H1 (cell line): ENCODE results near the gene DIP2B. TPM values are rescaled to one million over a fixed set of nuclear protein-coding genes. Genes with fewer than 3 reads are reported as not detected.

Experiments used
- CTCF ChIA-PET: fragments of 300-600 bp; sonication (Branson Sonifier 250); formaldehyde crosslinking; loops from one replicate; lab custom pipeline; 2021; ENCODE audit not compliant: partially characterized antibody; lab: Charles Lee
- POLR2A ChIA-PET: fragments of 300-600 bp; sonication (Branson Sonifier 250); formaldehyde crosslinking; loops from one replicate; lab custom pipeline; 2021; ENCODE audit warnings: inconsistent platforms; ENCODE audit not compliant: partially characterized antibody; lab: Charles Lee
- DNase-seq, 2 experiments: peaks; one replicate each; pipeline versions ENCODE4 v3.0.0 to v3.0.0-alpha.2; 2010 to 2022; ENCODE audit warnings: low spot score in 2 of 2, low read depth in 1 of 2, mixed read lengths in 1 of 2
- FAIRE-seq: peaks from 2 replicates; lab custom pipeline; 2011; peaks lifted over from hg19 to GRCh38; lab: Jason Lieb, UNC
- H2AFZ ChIP-seq: 2 replicates; pipeline ENCODE4 v1.8.1; 2012; ENCODE audit warnings: low read length, inconsistent platforms
- H2AK5ac ChIP-seq: 2 replicates; pipeline ENCODE4 v1.6.1; 2013; ENCODE audit warnings: low read depth, low read length
- H2BK120ac ChIP-seq: replicated peaks from 2 replicates; pipeline ENCODE3; 2013; ENCODE audit warnings: low read depth, low read length, inconsistent platforms
- H2BK12ac ChIP-seq: 2 replicates; pipeline ENCODE4 v1.6.1; 2013; ENCODE audit warnings: low read depth, low read length
- H2BK15ac ChIP-seq: 2 replicates; pipeline ENCODE4 v1.6.1; 2013; ENCODE audit warnings: low read length
- H2BK20ac ChIP-seq: 2 replicates; pipeline ENCODE4 v1.6.1; 2013; ENCODE audit warnings: low read length
- H2BK5ac ChIP-seq: 2 replicates; pipeline ENCODE4 v1.6.1; 2013; ENCODE audit warnings: low read depth, low read length
- H3K14ac ChIP-seq: 2 replicates; pipeline ENCODE4 v1.6.1; 2013; ENCODE audit warnings: inconsistent platforms; ENCODE audit not compliant: insufficient read length
- H3K18ac ChIP-seq: 2 replicates; pipeline ENCODE4 v1.6.1; 2013; ENCODE audit warnings: low read length; ENCODE audit errors: extremely low read depth
- H3K23ac ChIP-seq: 2 replicates; pipeline ENCODE4 v1.6.1; 2013; ENCODE audit warnings: inconsistent platforms; ENCODE audit not compliant: insufficient read length
- H3K23me2 ChIP-seq: 2 replicates; pipeline ENCODE4 v1.6.1; 2013; ENCODE audit warnings: low read depth, low read length
- H3K27ac ChIP-seq: 2 replicates; pipeline ENCODE4 v1.6.1; 2011; ENCODE audit warnings: low read depth, low read length, inconsistent platforms
- H3K27me3 ChIP-seq, 4 experiments: replicated peaks in 1 of 4; 1 replicate in 1 of 4; 2 replicates in 3 of 4; pipeline versions ENCODE4 v1.6.1 to v1.8.1; 2011 to 2013; ENCODE audit warnings: low read length in 3 of 4, mild to moderate bottlenecking in 3 of 4, inconsistent platforms in 2 of 4, mixed read lengths in 2 of 4, moderate library complexity in 1 of 4; ENCODE audit not compliant: control insufficient read depth in 3 of 4, insufficient read depth in 3 of 4; ENCODE audit errors: extremely low read depth in 1 of 4
- H3K36me3 ChIP-seq, 4 experiments: 2 replicates each; pipeline versions ENCODE4 v1.6.1 to v1.8.1; 2011 to 2013; ENCODE audit warnings: mild to moderate bottlenecking in 4 of 4, low read length in 3 of 4, moderate library complexity in 2 of 4, control low read depth in 1 of 4, inconsistent platforms in 1 of 4; ENCODE audit not compliant: insufficient read depth in 4 of 4, control insufficient read depth in 2 of 4
- H3K4ac ChIP-seq: replicated peaks from 2 replicates; pipeline ENCODE3; 2013; ENCODE audit warnings: low read length, low read depth, mixed read lengths, inconsistent platforms; ENCODE audit not compliant: insufficient read length
- H3K4me1 ChIP-seq, 4 experiments: replicated peaks in 1 of 4; 1 replicate in 1 of 4; 2 replicates in 3 of 4; pipeline versions ENCODE4 v1.6.1 to v1.8.1; 2011 to 2013; ENCODE audit warnings: low read length in 3 of 4, inconsistent platforms in 2 of 4, mixed read lengths in 1 of 4; ENCODE audit not compliant: insufficient read depth in 4 of 4, control insufficient read depth in 3 of 4
- H3K4me2 ChIP-seq, 2 experiments: 2 replicates each; pipeline versions ENCODE4 v1.6.1 to v1.8.1; 2011 to 2013; ENCODE audit warnings: low read depth in 2 of 2, low read length in 2 of 2, control low read depth in 1 of 2, inconsistent platforms in 1 of 2, mild to moderate bottlenecking in 1 of 2; ENCODE audit not compliant: insufficient read depth in 1 of 2
- H3K4me3 ChIP-seq, 4 experiments: fragments of 200-600, 300-600 bp in 1 of 4; sonication (generic), shearing (Covaris generic), sonication (Bioruptor Twin) in 1 of 4; 2 replicates each; pipeline versions ENCODE4 v1.5.1 to v1.8.1; 2011 to 2016; ENCODE audit warnings: low read length in 4 of 4, low read depth in 3 of 4, control low read depth in 2 of 4, inconsistent platforms in 2 of 4, mild to moderate bottlenecking in 2 of 4, mixed read lengths in 1 of 4, moderate library complexity in 1 of 4; ENCODE audit not compliant: insufficient read depth in 2 of 4; ENCODE audit errors: extremely low read depth in 1 of 4
- H3K56ac ChIP-seq: replicated peaks from 2 replicates; pipeline ENCODE3; 2013; ENCODE audit warnings: low read depth, mild to moderate bottlenecking, mixed read lengths, low read length, inconsistent platforms; ENCODE audit not compliant: insufficient read length
- H3K79me1 ChIP-seq: 2 replicates; pipeline ENCODE4 v1.6.1; 2013; ENCODE audit warnings: low read depth, low read length, control low read depth
- H3K79me2 ChIP-seq, 2 experiments: 2 replicates each; pipeline versions ENCODE4 v1.6.1 to v1.8.1; 2012 to 2013; ENCODE audit warnings: low read length in 2 of 2, mild to moderate bottlenecking in 2 of 2, inconsistent platforms in 1 of 2; ENCODE audit not compliant: insufficient read depth in 2 of 2, control insufficient read depth in 1 of 2
- H3K9ac ChIP-seq, 4 experiments: replicated peaks in 1 of 4; 1 replicate in 1 of 4; 2 replicates in 3 of 4; pipeline versions ENCODE4 v1.6.1 to v1.8.1; 2011 to 2013; ENCODE audit warnings: low read depth in 3 of 4, low read length in 3 of 4, control low read depth in 2 of 4, mild to moderate bottlenecking in 2 of 4, moderate library complexity in 2 of 4, inconsistent platforms in 1 of 4; ENCODE audit errors: extremely low read depth in 1 of 4
- H3K9me3 ChIP-seq, 2 experiments: 2 replicates each; pipeline versions ENCODE4 v1.6.1 to v1.8.1; 2012 to 2013; ENCODE audit warnings: mild to moderate bottlenecking in 2 of 2, moderate library complexity in 2 of 2, control low read depth in 1 of 2, inconsistent platforms in 1 of 2, low read depth in 1 of 2, low read length in 1 of 2, mixed read lengths in 1 of 2; ENCODE audit not compliant: insufficient read depth in 2 of 2
- H4K20me1 ChIP-seq, 2 experiments: replicated peaks in 1 of 2; 2 replicates each; pipeline versions ENCODE3 to v1.8.1; 2011 to 2013; ENCODE audit warnings: inconsistent platforms in 2 of 2, low read length in 2 of 2, mild to moderate bottlenecking in 1 of 2; ENCODE audit not compliant: insufficient read depth in 2 of 2, control insufficient read depth in 1 of 2
- H4K5ac ChIP-seq: 2 replicates; pipeline ENCODE4 v1.6.1; 2013; ENCODE audit warnings: low read length, low read depth, mixed read lengths, inconsistent platforms; ENCODE audit not compliant: insufficient read length
- H4K8ac ChIP-seq: 2 replicates; pipeline ENCODE4 v1.8.0; 2013; ENCODE audit warnings: mild to moderate bottlenecking, moderate library complexity, low read length, inconsistent platforms; ENCODE audit not compliant: insufficient read depth; ENCODE audit errors: extremely low read depth
- H4K91ac ChIP-seq: replicated peaks from 2 replicates; pipeline ENCODE3; 2013; ENCODE audit warnings: low read length, mixed read lengths, inconsistent platforms; ENCODE audit not compliant: insufficient read length
- BCL11A ChIP-seq, 2 experiments: IDR thresholded peaks; one replicate each; pipeline ENCODE4 v1.6.1; 2011; ENCODE audit warnings: low read depth in 2 of 2, low read length in 2 of 2, mild to moderate bottlenecking in 2 of 2
- POU5F1 ChIP-seq: IDR thresholded peaks from 2 replicates; pipeline ENCODE4 v1.6.1; 2011; ENCODE audit warnings: low read depth, mild to moderate bottlenecking, low read length, moderate library complexity
- SP4 ChIP-seq: IDR thresholded peaks from 2 replicates; pipeline ENCODE4 v1.6.1; 2012; ENCODE audit warnings: low read length, inconsistent platforms
- whole genome bisulfite sequencing, 2 experiments: shearing (Covaris generic) in 1 of 2; methylation state at CpG; one replicate each; pipeline versions ENCODE4 v1.1.6 to v1.1.7; 2013 to 2015; ENCODE audit warnings: low lambda C conversion rate in 2 of 2, mixed read lengths in 2 of 2, inconsistent platforms in 1 of 2, low coverage in 1 of 2, missing lambda C conversion rate in 1 of 2; ENCODE audit not compliant: insufficient replicate concordance in 2 of 2, insufficient coverage in 1 of 2, insufficient read length in 1 of 2; ENCODE audit errors: extremely low coverage in 1 of 2, missing lambda C conversion rate in 1 of 2; 5-methylcytosine and 5-hydroxymethylcytosine counted together
- polyA plus RNA-seq, 7 experiments: library from polyadenylated mRNA; depleted of rRNA in 3 of 7; stranded (reverse) in 5 of 7; unstranded in 2 of 7; fragments of >200 nt in 5 of 7; fragments of 200-250 nt in 2 of 7; gene quantifications; 1 replicate in 5 of 7; 2 replicates in 1 of 7; 4 replicates in 1 of 7; pipeline versions ENCODE4 v1.2.1 to v1.2.3, GENCODE V29; 2011 to 2013; ENCODE audit warnings: missing spikeins in 2 of 7, mixed read lengths in 2 of 7
- total RNA-seq: library from RNA; stranded (reverse); fragmentation: NEBNext Ultra II Directional; extraction: Animal tissue kit (Norgen Biotek cat#: 25700); gene quantifications from 2 replicates; pipeline ENCODE4 v1.2.1, GENCODE V29; 2021

DIP2B gene
- total and polyA plus RNA-seq, 2 of the 8 experiments (the other 6 are each of a cell fraction or from before 2014, with no cell fraction given), result 11.1 to 29.6 TPM

- Histone ChIP-seq H3K79me2 (peaks cover 0 to 26% of the 10 kb centered on the region in 2 experiments; a peak in 2 of 4 replicates), H3K14ac (no peak overlapping the region), H3K36me3 (no peaks in the 10 kb centered on the region), H3K4me1 (peaks cover 0 to 4% (median 0%) of the 10 kb centered on the region in 4 experiments; a peak in 3 of 7 replicates), H2BK20ac (no peak overlapping the region), H3K23me2 (no peaks in the 10 kb centered on the region), H3K4me3 (no peak overlapping the region), H2BK5ac (no peak overlapping the region), H3K9me3 (no peaks in the 10 kb centered on the region; a peak in 1 of 4 replicates), H4K5ac (no peak overlapping the region), H3K27ac (no peak overlapping the region), H3K56ac (no peak overlapping the region), H2BK15ac (no peak overlapping the region), H3K27me3 (no peaks in the 10 kb centered on the region), H3K18ac (no peak overlapping the region), H2AK5ac (no peak overlapping the region), H2BK12ac (no peak overlapping the region), H4K8ac (no peak overlapping the region), H3K4ac (no peak overlapping the region), H2BK120ac (no peak overlapping the region), H3K79me1 (no peaks in the 10 kb centered on the region; the same call in 1 of the 2 replicates), H3K4me2 (no peak overlapping the region), H2AFZ (no peak overlapping the region), H3K23ac (no peak overlapping the region), H3K9ac (no peak overlapping the region), H4K91ac (no peak overlapping the region), H4K20me1 (no peaks in the 10 kb centered on the region)
- POLR2A ChIA-PET, result interaction anchor here (1.3 kb wide), 1 partner anchor 63 kb away, joined by 3 read pairs; no protein-coding TSS in a partner anchor
- no peak for TF ChIP-seq POU5F1
- TF ChIP-seq SP4, result no peak
- TF ChIP-seq BCL11A (IDR thresholded peaks at IDR 0.05; ENCODE audit: low read depth in 2 of 2, low read length in 2 of 2), result no peak
- DNase-seq, result no peak
- CTCF ChIA-PET, result interaction anchor here (0.6 to 1.5 kb wide), 4 partner anchors 10 to 91 kb away, joined by 3 to 6 read pairs (median 4); partner anchors contain the start of gene DIP2B
- no peak for FAIRE-seq
- 87% methylated on average over 3 of the region's 3 CpGs; no CpG with 5 or more reads in 1 of the 2 experiments for WGBS, 2 experiments
These were observed 90.9 kb downstream of the DIP2B start for GRCh38 chr12:50595667-50596066.
